A549 (cell line): ENCODE measurements around the gene RUVBL2. TPM values are rescaled to one million over a fixed set of nuclear protein-coding genes. Genes with fewer than 3 reads are reported as not detected.

Experiments used
- ATAC-seq, 2 experiments: fragments of 200-7000 bp in 1 of 2; fragments of >200 bp in 1 of 2; cut with Nextera tagmentation in 1 of 2; cut with Tn5 transposase in 1 of 2; 3 replicates each; pipeline versions ENCODE4 v1.8.0 to v1.9.1; 2018 to 2020; ENCODE audit warnings: mild to moderate bottlenecking in 1 of 2, moderate library complexity in 1 of 2
- CTCF ChIA-PET: fragments of 300-600 bp; sonication (Branson Sonifier 250); formaldehyde crosslinking; extraction: SDS; loops from one replicate; lab custom pipeline; 2021; ENCODE audit warnings: antibody characterized with exemption, inconsistent platforms; lab: Yijun Ruan, JAX
- POLR2A ChIA-PET: fragments of 350-600 bp; formaldehyde crosslinking; extraction: SDS; loops from one replicate; lab custom pipeline; 2021; ENCODE audit warnings: antibody characterized with exemption, inconsistent platforms; lab: Yijun Ruan, JAX
- DNase-seq, 2 experiments: peaks; one replicate each; pipeline versions ENCODE4 v3.0.0 to v3.0.0-alpha.2; 2011 to 2016; ENCODE audit warnings: low read depth in 1 of 2, low spot score in 1 of 2
- FAIRE-seq: peaks from 2 replicates; lab custom pipeline; 2011; peaks lifted over from hg19 to GRCh38; lab: Jason Lieb, UNC
- H3K27ac ChIP-seq, 2 experiments: fragments of >200 bp; sonication (Bioruptor Twin); formaldehyde crosslinking; 3 replicates each; pipeline ENCODE4 v1.5.1; 2016 to 2017
- H3K4me1 ChIP-seq: fragments of >200 bp; sonication (Bioruptor Twin); formaldehyde crosslinking; 3 replicates; pipeline ENCODE4 v1.6.1; 2016
- H3K4me2 ChIP-seq: fragments of >200 bp; sonication (Bioruptor Twin); formaldehyde crosslinking; 3 replicates; pipeline ENCODE4 v1.6.1; 2016
- H3K4me3 ChIP-seq: fragments of >200 bp; sonication (Bioruptor Twin); formaldehyde crosslinking; 3 replicates; pipeline ENCODE4 v1.5.1; 2016
- H3K9me3 ChIP-seq: fragments of >200 bp; sonication (Bioruptor Twin); formaldehyde crosslinking; 3 replicates; pipeline ENCODE4 v1.6.1; 2016
- CHD4 ChIP-seq: fragments of 200-600 bp; sonication (generic); IDR thresholded peaks from 2 replicates; pipeline ENCODE4 v1.6.1; 2016; ENCODE audit warnings: antibody characterized with exemption, mild to moderate bottlenecking, borderline replicate concordance
- FOXS1 ChIP-seq: fragments of 250-450 bp; sonication (Bioruptor Pico); IDR thresholded peaks from 2 replicates; pipeline ENCODE4 v1.5.0; 2020; ENCODE audit warnings: mild to moderate bottlenecking, moderate library complexity
- JUN ChIP-seq, 2 experiments: fragments of >200 bp; sonication (Bioruptor Twin); formaldehyde crosslinking; IDR thresholded peaks; 2 replicates in 1 of 2; 3 replicates in 1 of 2; pipeline ENCODE4 v1.6.1; 2016 to 2017
- KDM1A ChIP-seq: fragments of 200-600 bp; sonication (generic); IDR thresholded peaks from 2 replicates; pipeline ENCODE4 v1.6.1; 2016; ENCODE audit warnings: low read depth, mild to moderate bottlenecking
- MYC ChIP-seq: IDR thresholded peaks from 2 replicates; pipeline ENCODE4 v1.6.1; 2012; ENCODE audit warnings: mild to moderate bottlenecking, inconsistent platforms, low read length, improper control_type of control experiment, borderline replicate concordance
- NFE2L2 ChIP-seq: fragments of 150-350 bp; conservative IDR thresholded peaks from 2 replicates; pipeline ENCODE4 v1.6.1; 2014; ENCODE audit warnings: low read length
- NPAS2 ChIP-seq: fragments of 250-450 bp; sonication (Bioruptor Pico); IDR thresholded peaks from 2 replicates; pipeline ENCODE4 v1.8.0; 2022; ENCODE audit warnings: mild to moderate bottlenecking, moderate library complexity, borderline replicate concordance
- NR3C1 ChIP-seq: fragments of >200 bp; sonication (Bioruptor Twin); formaldehyde crosslinking; IDR thresholded peaks from 3 replicates; pipeline ENCODE4 v1.6.1; 2017
- PHF8 ChIP-seq: fragments of 200-600 bp; sonication (generic); IDR thresholded peaks from 2 replicates; pipeline ENCODE4 v1.6.1; 2016; ENCODE audit warnings: low read depth, mild to moderate bottlenecking, antibody characterized with exemption, moderate library complexity, borderline replicate concordance
- POLR2A ChIP-seq: IDR thresholded peaks from 2 replicates; pipeline ENCODE4 v1.6.1; 2012; ENCODE audit warnings: mild to moderate bottlenecking, low read length
- RFX5 ChIP-seq: fragments of 450-650 bp; IDR thresholded peaks from 2 replicates; pipeline ENCODE4 v1.7.1; 2014; ENCODE audit warnings: antibody characterized with exemption, mild to moderate bottlenecking, moderate library complexity
- TFCP2L1 ChIP-seq: fragments of 250-450 bp; sonication (Bioruptor Pico); IDR thresholded peaks from 2 replicates; pipeline ENCODE4 v1.5.0; 2021; ENCODE audit warnings: mild to moderate bottlenecking
- TP53 ChIP-seq: fragments of 250-450 bp; sonication (Bioruptor Pico); IDR thresholded peaks from 2 replicates; pipeline ENCODE4 v1.5.0; 2021; ENCODE audit warnings: mild to moderate bottlenecking, moderate library complexity
- ZC3H11A ChIP-seq: fragments of 450-650 bp; IDR thresholded peaks from 2 replicates; pipeline ENCODE4 v1.6.1; 2014; ENCODE audit warnings: antibody characterized with exemption, mild to moderate bottlenecking
- ZFP36 ChIP-seq: fragments of 450-650 bp; IDR thresholded peaks from 2 replicates; pipeline ENCODE4 v1.6.1; 2014; ENCODE audit warnings: borderline replicate concordance; ENCODE audit not compliant: partially characterized antibody
- WGBS: methylation state at CpG from one replicate; pipeline ENCODE4 v1.1.6; 2017; ENCODE audit errors: missing lambda C conversion rate; 5-methylcytosine and 5-hydroxymethylcytosine counted together
- polyA plus RNA-seq, 4 experiments: library from polyadenylated mRNA; depleted of rRNA in 3 of 4; stranded (reverse); fragments of >200 nt; fragmentation: RNase III in 1 of 4; extraction: RNeasy Plus Mini Kit Qiagen cat#74134 plus additional on column Dnase treatment in 1 of 4; gene quantifications; 2 replicates in 3 of 4; 3 replicates in 1 of 4; pipeline ENCODE4 v1.2.3, GENCODE V29; 2011 to 2017
- TF ChIP-seq, protein P1 (sequence below): fragments of >200 bp; sonication (Bioruptor Twin); formaldehyde crosslinking; IDR thresholded peaks from 2 replicates; pipeline ENCODE4 v1.6.1; 2016
- TF ChIP-seq, protein P2 (sequence below): fragments of >200 bp; sonication (Bioruptor Twin); formaldehyde crosslinking; IDR thresholded peaks from 3 replicates; pipeline ENCODE4 v1.5.1; 2016
- TF ChIP-seq, protein P3 (sequence below): fragments of 250-450 bp; sonication (Bioruptor Pico); IDR thresholded peaks from 2 replicates; pipeline ENCODE4 v1.5.0; 2020; ENCODE audit warnings: low read depth, mild to moderate bottlenecking, moderate library complexity
- TF ChIP-seq, protein P4 (sequence below): IDR thresholded peaks from 2 replicates; pipeline ENCODE4 v1.6.1; 2012

The RUVBL2 gene
- polyA plus RNA-seq, 2 of the 4 experiments (the other 2 are of a cell fraction), result 186 to 225 TPM

DNA sequence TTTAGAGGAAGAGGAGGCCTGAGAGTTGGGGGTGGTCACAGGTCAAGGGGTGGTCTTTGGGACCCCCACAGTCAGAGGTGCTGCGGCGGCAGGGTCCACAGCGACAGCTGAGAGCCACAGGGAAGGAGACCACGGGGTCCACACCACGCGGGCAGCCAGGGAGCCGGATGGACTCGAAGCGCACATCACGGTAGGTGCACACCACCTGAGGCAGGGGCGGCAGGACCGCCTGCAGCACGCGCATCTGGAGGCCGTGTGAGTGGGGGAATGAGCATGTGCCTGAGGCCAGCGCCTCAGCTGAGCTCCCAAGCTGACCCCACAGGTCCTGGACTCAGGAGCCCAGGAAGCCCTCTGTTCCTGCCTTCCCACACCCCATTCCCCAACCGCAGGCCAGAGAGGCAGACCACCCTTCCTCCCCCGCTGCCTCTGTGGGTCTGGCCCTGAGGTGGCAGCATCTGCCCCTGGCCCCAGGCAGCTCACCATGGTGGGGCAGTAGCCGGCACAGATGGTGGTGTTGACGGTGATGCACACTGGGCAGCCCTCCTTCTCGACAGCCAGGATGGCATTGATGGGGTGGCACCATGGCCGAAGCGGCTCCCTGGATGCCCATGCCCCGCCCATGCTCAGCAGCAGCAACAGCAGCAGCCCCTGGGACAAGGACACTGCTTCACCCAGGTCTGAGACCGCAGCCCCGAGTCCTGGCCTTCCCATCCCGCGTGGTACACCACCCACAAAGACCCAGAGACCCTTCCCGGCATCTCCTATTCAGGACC, 22.6 kb downstream of the RUVBL2 start:
- no peak for FAIRE-seq
- POLR2A ChIA-PET, result no interaction called here
- no peak for ATAC-seq
- Histone ChIP-seq H3K27ac (no peak overlapping the region), H3K4me1 (peaks cover 14% of the 10 kb centered on the region; the same call in 2 of the 3 replicates), H3K4me2 (no peak overlapping the region), H3K4me3 (no peak overlapping the region), H3K9me3 (no peaks in the 10 kb centered on the region)
- no peak for DNase-seq
- TF ChIP-seq TP53 (CRISPR knock-in tag) (no peak), KDM1A (no peak), ZC3H11A (no peak), NR3C1 (no peak), ZFP36 (no peak), NPAS2 (no peak), FOXS1 (CRISPR knock-in tag) (no peak), CHD4 (no peak), MYC (no peak), PHF8 (no peak), POLR2A (no peak), NFE2L2 (no peak), TFCP2L1 (CRISPR knock-in tag) (no peak)
- TF ChIP-seq, protein P1, sequence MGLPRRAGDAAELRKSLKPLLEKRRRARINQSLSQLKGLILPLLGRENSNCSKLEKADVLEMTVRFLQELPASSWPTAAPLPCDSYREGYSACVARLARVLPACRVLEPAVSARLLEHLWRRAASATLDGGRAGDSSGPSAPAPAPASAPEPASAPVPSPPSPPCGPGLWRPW, result no peak
- TF ChIP-seq, protein P2, sequence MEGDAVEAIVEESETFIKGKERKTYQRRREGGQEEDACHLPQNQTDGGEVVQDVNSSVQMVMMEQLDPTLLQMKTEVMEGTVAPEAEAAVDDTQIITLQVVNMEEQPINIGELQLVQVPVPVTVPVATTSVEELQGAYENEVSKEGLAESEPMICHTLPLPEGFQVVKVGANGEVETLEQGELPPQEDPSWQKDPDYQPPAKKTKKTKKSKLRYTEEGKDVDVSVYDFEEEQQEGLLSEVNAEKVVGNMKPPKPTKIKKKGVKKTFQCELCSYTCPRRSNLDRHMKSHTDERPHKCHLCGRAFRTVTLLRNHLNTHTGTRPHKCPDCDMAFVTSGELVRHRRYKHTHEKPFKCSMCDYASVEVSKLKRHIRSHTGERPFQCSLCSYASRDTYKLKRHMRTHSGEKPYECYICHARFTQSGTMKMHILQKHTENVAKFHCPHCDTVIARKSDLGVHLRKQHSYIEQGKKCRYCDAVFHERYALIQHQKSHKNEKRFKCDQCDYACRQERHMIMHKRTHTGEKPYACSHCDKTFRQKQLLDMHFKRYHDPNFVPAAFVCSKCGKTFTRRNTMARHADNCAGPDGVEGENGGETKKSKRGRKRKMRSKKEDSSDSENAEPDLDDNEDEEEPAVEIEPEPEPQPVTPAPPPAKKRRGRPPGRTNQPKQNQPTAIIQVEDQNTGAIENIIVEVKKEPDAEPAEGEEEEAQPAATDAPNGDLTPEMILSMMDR, result no peak
- TF ChIP-seq, protein P3, sequence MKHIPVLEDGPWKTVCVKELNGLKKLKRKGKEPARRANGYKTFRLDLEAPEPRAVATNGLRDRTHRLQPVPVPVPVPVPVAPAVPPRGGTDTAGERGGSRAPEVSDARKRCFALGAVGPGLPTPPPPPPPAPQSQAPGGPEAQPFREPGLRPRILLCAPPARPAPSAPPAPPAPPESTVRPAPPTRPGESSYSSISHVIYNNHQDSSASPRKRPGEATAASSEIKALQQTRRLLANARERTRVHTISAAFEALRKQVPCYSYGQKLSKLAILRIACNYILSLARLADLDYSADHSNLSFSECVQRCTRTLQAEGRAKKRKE, result no peak
- TF ChIP-seq, protein P4, sequence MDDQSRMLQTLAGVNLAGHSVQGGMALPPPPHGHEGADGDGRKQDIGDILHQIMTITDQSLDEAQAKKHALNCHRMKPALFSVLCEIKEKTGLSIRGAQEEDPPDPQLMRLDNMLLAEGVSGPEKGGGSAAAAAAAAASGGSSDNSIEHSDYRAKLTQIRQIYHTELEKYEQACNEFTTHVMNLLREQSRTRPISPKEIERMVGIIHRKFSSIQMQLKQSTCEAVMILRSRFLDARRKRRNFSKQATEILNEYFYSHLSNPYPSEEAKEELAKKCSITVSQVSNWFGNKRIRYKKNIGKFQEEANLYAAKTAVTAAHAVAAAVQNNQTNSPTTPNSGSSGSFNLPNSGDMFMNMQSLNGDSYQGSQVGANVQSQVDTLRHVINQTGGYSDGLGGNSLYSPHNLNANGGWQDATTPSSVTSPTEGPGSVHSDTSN, result no peak
- CTCF ChIA-PET, result interaction anchor here (1.5 to 21.8 kb wide), 3 partner anchors 10 to 40 kb away, joined by 6 to 408 read pairs (median 8); partner anchors contain the start of genes GYS1 and RUVBL2
- WGBS, result 95% methylated on average over 23 of the region's 29 CpGs

DNA sequence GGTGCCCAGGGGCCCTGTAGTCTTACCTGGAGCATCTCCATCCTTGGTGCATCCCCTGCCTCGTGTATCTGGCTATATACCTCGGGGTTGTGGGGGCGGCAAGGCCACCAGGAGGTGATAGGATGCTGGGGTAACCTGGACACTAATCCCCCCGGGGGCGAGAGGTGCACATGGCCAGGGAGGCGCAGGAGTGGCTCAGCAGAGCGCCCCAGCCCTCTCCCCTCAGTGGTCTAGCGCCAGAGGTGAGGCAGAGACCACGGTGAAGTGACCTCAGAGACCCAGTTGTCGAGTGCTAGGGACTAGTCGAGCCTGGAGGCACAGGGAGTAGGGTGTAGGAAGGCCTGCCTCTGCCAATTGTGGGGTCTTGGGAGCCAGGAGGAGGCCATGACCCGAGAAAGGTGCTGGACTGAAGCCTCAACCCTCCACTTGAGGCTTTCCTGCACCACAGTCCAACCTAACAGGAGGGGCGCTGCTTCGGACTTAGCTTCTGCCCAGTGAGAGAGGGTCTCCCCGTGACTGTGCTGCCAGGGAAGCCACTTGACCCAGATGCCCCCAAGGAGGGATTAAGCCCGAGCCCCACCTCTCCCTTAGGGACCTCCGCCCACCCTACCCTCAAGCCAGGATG, 23.5 kb downstream of the RUVBL2 start, which contains the start of gene LHB:
TSS of gene LHB (minus strand) at position 51 of the 625 bp plus-strand sequence. CDS start at position 41, 10 bp downstream.
- ATAC-seq (no peak), FAIRE-seq (no peak), DNase-seq (no peak)
- H3K4me2 ChIP-seq, result peak within 1 kb of the TSS; percentile 67
- H3K27ac ChIP-seq, result peak within 1 kb of the TSS in 1 of 2 experiments; percentile 36; a peak in 1 of 6 replicates
- no peaks in the 10 kb centered on the region for H3K9me3 ChIP-seq
- H3K4me3 ChIP-seq, result peak within 1 kb of the TSS; percentile 21; the same call in 1 of the 3 replicates
- TF ChIP-seq RFX5, result no peak
- TF ChIP-seq JUN (IDR thresholded peaks at IDR 0.05), result no peak
- CTCF ChIA-PET, result interaction anchor here (0.9 to 21.8 kb wide), 10 partner anchors 10 to 129 kb away, joined by 3 to 408 read pairs (median 8); partner anchors contain the start of genes GYS1, KCNA7 and RUVBL2
- H3K4me1 ChIP-seq, result peaks cover 14% of the 10 kb centered on the region; the same call in 2 of the 3 replicates
- POLR2A ChIA-PET, result no interaction called here
- 85% methylated on average over 16 of the region's 17 CpGs for WGBS
